GM18951 (cell line): ENCODE measurements around the gene STK40.
A peak's percentile ranks its signal among the peaks of the same experiment; 100 is the strongest.

Experiments used
- POLR2A ChIP-seq: IDR thresholded peaks from 4 replicates; pipeline ENCODE4 v1.6.1; 2011; ENCODE audit warnings: mild to moderate bottlenecking; ENCODE audit not compliant: insufficient read length, insufficient read depth; ENCODE audit errors: extremely low read depth
- in situ Hi-C: fragments of 300-500 bp; cut with MboI; formaldehyde crosslinking; loops from one replicate; pipeline ENCODE4 v1.12.0; 2022; ENCODE audit warnings: low sequenced_read_pairs, mixed read lengths, inconsistent platforms; ENCODE audit not compliant: unreplicated experiment

The STK40 gene

GRCh38 chr1:36391271-36391670 lies 5.5 kb upstream of the STK40 start:
- in situ Hi-C loops, result no loop called here

GRCh38 chr1:36390411-36390810 lies 4.7 kb upstream of the STK40 start:
- in situ Hi-C loops, result no loop called here
- TF ChIP-seq POLR2A, result no peak

More at GRCh38 chr1:36391271-36391670, 5.5 kb upstream of the STK40 start:
- TF ChIP-seq POLR2A, result no peak

GRCh38 chr1:36389999-36390398 lies 4.3 kb upstream of the STK40 start:
- no peak for TF ChIP-seq POLR2A
- in situ Hi-C loops, result no loop called here

DNA sequence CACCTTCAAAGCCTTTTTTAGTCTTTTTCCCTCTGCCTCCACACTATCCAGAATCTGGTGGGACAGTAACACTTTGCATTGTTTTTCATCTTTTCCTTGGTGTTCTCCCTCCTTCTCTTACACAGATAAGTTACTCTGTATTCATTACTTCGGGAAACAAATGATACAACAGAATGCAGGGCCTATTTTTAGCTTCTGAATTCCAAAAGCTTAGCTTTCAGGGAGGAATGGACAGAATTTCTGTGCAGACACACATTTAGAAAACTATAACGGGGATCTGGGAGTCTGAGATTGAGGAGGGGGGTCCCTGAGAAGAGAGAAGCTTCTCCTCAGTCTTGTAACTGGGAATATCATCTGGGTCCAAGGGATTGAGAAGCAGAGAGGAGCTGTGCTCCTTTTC lies 3.5 kb upstream of the STK40 start:
- in situ Hi-C loops, result no loop called here
- TF ChIP-seq POLR2A, result no peak

GRCh38 chr1:36387141-36387949 lies 1.6 kb upstream of the STK40 start:
- TF ChIP-seq POLR2A, result no peak
- in situ Hi-C loops, result no loop called here

DNA sequence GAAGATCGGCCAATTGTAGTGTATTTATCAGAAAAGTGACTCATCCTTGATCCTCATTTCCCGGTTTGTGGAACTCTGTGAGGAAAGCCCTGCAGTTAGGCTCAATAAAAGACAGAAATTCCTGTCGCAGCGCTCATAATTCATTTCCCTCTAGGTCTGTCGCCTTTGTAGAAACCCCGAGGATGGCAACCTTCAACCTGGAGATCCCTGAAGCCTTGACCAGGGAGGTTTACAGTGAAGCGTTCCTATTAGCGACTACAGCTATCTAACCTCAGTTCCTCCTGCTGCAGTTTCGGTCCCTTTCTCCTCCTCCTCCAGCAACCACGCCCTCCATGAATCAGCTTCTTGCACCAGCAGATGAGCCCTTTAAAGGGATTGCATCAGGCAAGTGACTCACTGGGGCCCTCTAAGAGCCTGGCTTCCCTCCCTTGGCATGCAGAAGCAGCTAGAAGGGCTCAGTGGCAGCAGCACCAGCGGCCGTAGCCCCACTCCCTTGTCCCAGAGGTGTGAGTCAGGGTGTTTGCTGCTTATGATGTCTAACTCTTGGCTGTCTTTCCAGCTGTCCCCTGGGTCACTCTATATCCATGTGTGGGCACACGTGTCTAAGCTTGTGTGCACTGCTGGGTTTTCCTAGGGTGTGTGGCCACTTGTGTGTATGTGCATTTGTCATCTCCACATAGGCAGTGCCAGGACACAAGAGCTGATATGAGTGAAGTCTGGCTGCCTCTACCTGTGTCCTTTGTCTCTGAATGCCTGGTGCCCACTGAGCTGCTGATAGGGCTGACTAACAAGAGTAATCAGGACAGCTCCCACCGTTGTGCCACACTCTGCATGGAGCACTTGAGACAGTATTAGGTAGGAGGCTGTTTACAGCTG lies 779 bp upstream of the STK40 start:
- in situ Hi-C loops, result no loop called here
- peak; percentile 81 for TF ChIP-seq POLR2A

GRCh38 chr1:36384542-36385409 lies 948 bp downstream of the STK40 start:
- in situ Hi-C loops, result no loop called here
- peak; percentile 15 for TF ChIP-seq POLR2A

- no peak for TF ChIP-seq POLR2A
- in situ Hi-C loops, result no loop called here
Measured at GRCh38 chr1:36383240-36383639, 2.5 kb downstream of the STK40 start.

- no peak for TF ChIP-seq POLR2A
- in situ Hi-C loops, result no loop called here
Measured at GRCh38 chr1:36382669-36383068, 3.1 kb downstream of the STK40 start.

GRCh38 chr1:36382231-36382630 lies 3.5 kb downstream of the STK40 start:
- TF ChIP-seq POLR2A, result no peak
- in situ Hi-C loops, result no loop called here

DNA sequence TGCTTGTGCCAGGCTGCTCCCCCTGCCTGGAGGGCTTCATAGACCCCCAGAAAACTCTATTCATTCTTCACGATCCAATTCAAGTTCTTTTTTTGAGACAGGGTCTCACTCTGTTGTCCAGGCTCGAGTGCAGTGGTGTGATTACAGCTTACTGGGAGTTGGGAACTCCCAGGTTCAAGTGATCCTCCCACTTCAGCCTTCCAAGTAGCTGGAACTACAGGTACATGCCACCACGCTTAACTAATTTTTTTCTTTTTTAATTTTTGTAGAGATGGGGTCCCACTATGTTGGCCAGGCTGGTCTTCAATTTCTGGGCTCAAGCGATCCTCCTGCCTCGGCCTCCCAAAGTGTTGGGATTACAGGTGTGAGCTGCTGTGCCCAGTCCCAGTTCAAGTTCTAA lies 4.3 kb downstream of the STK40 start:
- in situ Hi-C loops, result no loop called here
- TF ChIP-seq POLR2A, result no peak

DNA sequence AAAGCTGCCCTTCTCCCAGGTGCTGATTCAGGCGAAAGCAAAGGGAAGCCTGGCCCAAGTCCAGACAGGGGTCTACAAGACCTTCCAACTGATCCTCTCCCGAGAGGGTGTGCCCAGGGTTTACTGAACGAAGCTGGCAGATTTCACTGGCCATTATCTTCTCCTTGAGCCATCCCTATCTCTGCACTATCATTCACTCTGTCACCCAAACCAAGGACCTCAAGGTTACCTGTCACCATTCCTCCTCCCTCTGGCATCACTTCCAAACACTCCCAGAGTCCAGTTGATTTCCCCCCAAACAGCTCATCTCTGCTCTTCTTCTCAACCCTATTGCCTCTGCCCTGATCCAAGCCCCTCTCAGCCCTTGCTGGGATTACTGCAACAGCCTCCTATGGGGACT lies 4.9 kb downstream of the STK40 start:
- in situ Hi-C loops, result no loop called here

GRCh38 chr1:36380143-36380619 lies 5.5 kb downstream of the STK40 start:
- in situ Hi-C loops, result no loop called here

More for the DNA sequence above, 4.9 kb downstream of the STK40 start:
- TF ChIP-seq POLR2A, result no peak

More at GRCh38 chr1:36380143-36380619, 5.5 kb downstream of the STK40 start:
- no peak for TF ChIP-seq POLR2A
